Fibroblast of villous mesenchyme (primary cell): ENCODE results near the gene CLNK. TPM values are rescaled to one million over a fixed set of nuclear protein-coding genes. Genes with fewer than 3 reads are reported as not detected.

ENCODE experiments used
- DNase-seq: peaks from one replicate; pipeline ENCODE4 v3.0.0-alpha.2; 2010; ENCODE audit warnings: low read depth
- H3K4me3 ChIP-seq: 2 replicates; pipeline ENCODE4 v1.5.1; 2011; ENCODE audit warnings: low read depth, mild to moderate bottlenecking, low read length
- total RNA-seq: library from RNA; depleted of rRNA; stranded (reverse); fragments of >200 nt; gene quantifications from 2 replicates; pipeline ENCODE4 v1.2.3, GENCODE V29; 2012
- TF ChIP-seq, protein P1 (sequence below): IDR thresholded peaks from 2 replicates; pipeline ENCODE4 v1.5.1; 2012; ENCODE audit warnings: low read depth, mild to moderate bottlenecking, low read length; ENCODE audit not compliant: insufficient read depth

The CLNK gene
- total RNA-seq, 1 donor = not detected

DNA sequence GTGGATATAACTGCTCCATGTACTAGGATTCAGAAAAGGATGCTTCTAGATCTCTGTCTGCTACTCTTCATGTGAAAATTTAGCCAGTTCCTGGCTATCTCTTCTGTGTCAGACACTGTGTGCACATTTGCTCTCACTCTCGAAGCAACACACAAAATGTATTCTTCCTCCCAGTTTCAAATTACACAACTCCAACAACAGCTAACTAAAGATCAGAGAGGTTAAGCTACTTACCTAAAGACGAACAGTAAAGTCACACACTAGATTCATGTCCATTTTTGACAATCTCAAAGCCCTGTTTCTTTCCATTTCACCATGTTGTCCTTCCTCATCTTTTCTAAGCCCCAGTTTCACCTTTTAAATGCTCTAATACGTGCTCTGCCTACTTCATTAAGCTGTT is 2.2 kb downstream of the CLNK start:
- no peak overlapping the region for H3K4me3 ChIP-seq
- DNase-seq = no peak
- TF ChIP-seq, protein P1, sequence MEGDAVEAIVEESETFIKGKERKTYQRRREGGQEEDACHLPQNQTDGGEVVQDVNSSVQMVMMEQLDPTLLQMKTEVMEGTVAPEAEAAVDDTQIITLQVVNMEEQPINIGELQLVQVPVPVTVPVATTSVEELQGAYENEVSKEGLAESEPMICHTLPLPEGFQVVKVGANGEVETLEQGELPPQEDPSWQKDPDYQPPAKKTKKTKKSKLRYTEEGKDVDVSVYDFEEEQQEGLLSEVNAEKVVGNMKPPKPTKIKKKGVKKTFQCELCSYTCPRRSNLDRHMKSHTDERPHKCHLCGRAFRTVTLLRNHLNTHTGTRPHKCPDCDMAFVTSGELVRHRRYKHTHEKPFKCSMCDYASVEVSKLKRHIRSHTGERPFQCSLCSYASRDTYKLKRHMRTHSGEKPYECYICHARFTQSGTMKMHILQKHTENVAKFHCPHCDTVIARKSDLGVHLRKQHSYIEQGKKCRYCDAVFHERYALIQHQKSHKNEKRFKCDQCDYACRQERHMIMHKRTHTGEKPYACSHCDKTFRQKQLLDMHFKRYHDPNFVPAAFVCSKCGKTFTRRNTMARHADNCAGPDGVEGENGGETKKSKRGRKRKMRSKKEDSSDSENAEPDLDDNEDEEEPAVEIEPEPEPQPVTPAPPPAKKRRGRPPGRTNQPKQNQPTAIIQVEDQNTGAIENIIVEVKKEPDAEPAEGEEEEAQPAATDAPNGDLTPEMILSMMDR = no peak

DNA sequence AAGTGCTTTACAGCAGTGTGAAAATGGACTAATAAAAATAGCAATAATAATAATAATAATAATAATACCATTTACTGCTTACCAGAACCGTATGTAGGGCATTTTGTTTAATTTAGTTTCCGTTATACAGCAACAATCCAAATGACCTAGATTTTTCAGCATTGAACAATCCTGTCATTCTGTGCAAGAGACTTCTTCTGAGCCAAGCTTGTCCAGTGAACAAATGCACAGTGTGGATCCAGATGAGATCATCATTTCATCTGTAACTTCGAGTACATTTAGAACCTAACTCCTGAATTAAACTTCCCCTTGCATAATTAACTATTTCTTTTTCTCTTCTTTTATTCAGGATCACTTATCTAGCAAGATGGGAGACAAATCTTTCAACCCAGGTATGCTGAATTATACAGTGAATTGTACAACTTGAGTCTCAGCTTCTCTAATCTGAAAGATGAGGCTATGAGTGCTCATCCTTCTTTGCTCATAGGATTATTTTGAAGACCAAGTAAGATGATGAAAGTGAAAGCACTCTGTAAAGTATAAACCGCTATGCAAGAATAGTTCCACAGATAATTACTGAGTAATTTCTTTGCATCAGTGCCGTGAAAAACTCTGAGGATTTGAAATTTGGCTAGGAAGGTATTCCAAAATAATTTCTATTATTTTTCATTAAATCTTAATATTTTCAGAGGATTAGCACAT is 6.6 kb downstream of the CLNK start:
- TF ChIP-seq, protein P1 = no peak
- no peak for DNase-seq
- no peak overlapping the region for H3K4me3 ChIP-seq

DNA sequence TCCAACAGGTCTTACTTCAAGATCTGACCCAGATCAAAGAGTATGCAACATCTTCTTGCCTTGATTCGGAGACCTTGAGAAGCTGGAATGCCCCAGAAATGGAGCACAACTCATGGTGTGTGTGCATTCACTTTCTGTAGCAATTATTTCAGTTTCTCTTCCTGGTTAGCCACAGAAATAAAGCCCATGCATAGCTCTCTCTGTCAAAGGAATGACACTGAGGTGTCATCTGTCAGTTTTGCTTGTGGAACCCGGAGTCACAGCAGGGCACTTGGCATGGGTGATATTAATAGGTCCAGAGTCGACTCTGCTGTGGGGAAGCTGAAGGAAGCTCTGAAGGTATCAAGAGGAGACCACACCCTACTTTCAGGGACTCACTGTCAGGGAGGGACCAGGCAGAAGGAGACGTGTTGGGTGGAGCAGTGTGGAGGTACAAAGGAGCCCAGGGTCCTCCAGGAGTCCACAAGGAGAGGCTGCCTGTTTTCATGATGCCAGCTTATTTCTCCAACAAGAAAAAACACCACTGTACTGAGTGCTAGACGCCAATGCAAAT is 10.7 kb downstream of the CLNK start:
- H3K4me3 ChIP-seq = no peak overlapping the region
- TF ChIP-seq, protein P1 = no peak
- DNase-seq = no peak

DNA sequence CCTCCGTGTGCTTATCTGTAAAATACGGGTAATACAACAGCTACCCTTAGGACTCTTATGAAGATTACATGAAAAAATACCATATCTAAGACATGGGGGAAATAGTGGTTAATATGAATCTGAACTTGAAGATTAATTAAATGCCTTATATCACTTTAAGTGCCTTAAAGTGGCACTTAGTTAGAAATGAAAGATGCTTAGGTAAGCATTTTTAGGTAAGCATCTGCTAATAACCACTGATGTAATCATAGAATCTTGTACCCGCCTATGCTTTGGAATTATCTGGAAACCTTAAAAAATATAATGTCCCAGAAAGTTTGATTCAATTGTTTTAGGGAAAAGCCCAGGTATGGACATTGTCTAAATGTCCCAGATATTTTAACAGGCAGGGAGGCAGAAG is 12.2 kb downstream of the CLNK start:
- TF ChIP-seq, protein P1 = no peak
- H3K4me3 ChIP-seq = no peak overlapping the region
- DNase-seq = no peak

DNA sequence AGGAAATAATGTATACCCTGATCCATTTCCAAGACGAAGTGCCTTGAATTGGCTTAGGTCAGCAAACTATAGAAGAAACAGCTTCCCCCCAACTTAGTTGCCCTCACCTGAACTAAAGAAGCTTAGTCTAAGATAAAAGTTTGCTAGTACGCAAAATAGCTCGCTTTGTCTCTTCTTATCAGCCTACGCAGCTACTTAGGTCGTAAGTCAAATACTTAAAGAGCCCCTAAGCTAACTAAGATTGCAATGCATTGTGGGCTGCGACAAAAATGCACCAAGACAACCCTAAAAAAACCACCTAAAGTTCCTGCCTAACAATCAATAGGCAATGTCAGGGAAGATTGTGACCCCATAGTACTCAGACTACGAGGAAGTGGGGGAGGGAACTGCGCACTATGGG is 12.8 kb downstream of the CLNK start:
- no peak for DNase-seq
- no peak overlapping the region for H3K4me3 ChIP-seq
- TF ChIP-seq, protein P1 = no peak

DNA sequence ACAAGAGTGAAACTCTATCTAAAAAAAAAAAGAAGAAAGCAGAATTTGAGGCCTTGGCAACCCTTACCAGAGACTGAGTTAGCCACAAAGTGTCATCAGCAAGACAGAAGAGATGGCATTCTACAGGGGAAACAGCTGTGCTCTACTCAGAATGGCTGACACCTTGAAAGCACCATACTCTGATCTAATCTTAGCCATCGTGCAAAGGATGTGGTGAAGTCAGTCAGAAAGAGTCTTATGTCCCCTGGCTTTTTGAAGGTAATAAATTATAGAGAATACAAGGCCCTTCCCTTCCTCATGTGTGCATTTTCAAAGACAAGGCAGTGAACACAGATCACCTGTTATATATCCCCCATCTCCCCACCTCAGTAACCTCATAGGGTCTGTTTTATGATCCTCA is 13.2 kb downstream of the CLNK start:
- TF ChIP-seq, protein P1 = no peak
- no peak overlapping the region for H3K4me3 ChIP-seq
- no peak for DNase-seq

DNA sequence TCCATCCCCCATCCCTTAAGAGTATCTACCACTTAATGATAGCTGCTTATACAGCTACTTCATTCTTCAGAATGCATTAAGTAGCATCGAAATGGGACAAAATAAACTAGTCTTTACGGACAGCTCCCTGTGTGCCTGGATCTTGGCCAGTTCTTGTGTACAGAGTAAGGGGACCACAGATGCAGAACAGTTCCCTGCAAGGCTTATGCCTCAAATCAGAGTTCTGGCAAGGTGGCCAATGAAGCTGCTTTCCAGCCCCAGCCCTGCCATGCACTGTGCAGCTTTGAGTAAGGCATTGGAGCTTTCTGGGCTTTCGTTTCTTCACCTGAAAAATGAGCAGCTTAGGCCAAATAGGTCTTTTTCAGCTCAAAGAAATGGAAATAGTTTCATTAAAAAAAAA is 14.2 kb downstream of the CLNK start:
- TF ChIP-seq, protein P1 = no peak
- no peak for DNase-seq
- no peak overlapping the region for H3K4me3 ChIP-seq
